Subcutaneous abdominal adipose tissue (tissue), 5 donors: ENCODE data around the gene TAF11.
A peak's percentile ranks its signal among the peaks of the same experiment; 100 is the strongest.
"Not testable (repeated sequence)": the region's sequence is repeated elsewhere in the genome, so short reads cannot be mapped to it uniquely, and the experiment has no call there.

Source experiments
- H3K27ac ChIP-seq: one replicate; pipeline ENCODE4 v1.7.0; 2013; ENCODE audit warnings: low read depth, mild to moderate bottlenecking, inconsistent platforms, low read length, moderate library complexity
- H3K27me3 ChIP-seq, 5 donors: one replicate each; pipeline ENCODE4 v1.7.0; 2013; ENCODE audit warnings: low read length in 5 of 5, inconsistent platforms in 1 of 5; ENCODE audit not compliant: control insufficient read depth in 5 of 5, insufficient read depth in 4 of 5
- H3K36me3 ChIP-seq, 5 donors: one replicate each; pipeline ENCODE4 v1.7.0; 2013; ENCODE audit warnings: low read length in 5 of 5; ENCODE audit not compliant: control insufficient read depth in 5 of 5, insufficient read depth in 5 of 5
- H3K4me1 ChIP-seq, 5 donors: one replicate each; pipeline ENCODE4 v1.7.0; 2013; ENCODE audit warnings: low read length in 5 of 5, mild to moderate bottlenecking in 3 of 5, moderate library complexity in 1 of 5; ENCODE audit not compliant: control insufficient read depth in 5 of 5, insufficient read depth in 5 of 5
- H3K4me3 ChIP-seq, 5 donors: one replicate each; pipeline ENCODE4 v1.7.0; 2013; ENCODE audit warnings: low read length in 5 of 5, low read depth in 1 of 5
- H3K9ac ChIP-seq, 5 donors: one replicate each; pipeline ENCODE4 v1.7.0; 2013; ENCODE audit warnings: low read length in 5 of 5, mild to moderate bottlenecking in 4 of 5, moderate library complexity in 3 of 5
- H3K9me3 ChIP-seq, 5 donors: one replicate each; pipeline ENCODE4 v1.7.0; 2013; ENCODE audit warnings: low read length in 5 of 5; ENCODE audit not compliant: control insufficient read depth in 5 of 5
- donor health status: healthy.
- donor health status: healthy.
- donor health status: healthy.
- donor health status: healthy.
- donor health status: healthy.

The TAF11 gene

GRCh38 chr6:34908194-34908593 is 20.4 kb upstream of the TAF11 start:
- H3K27me3 ChIP-seq: no peaks in the 10 kb centered on the region
- no peak overlapping the region for H3K4me3 ChIP-seq
- H3K9me3 ChIP-seq: no peaks in the 10 kb centered on the region
- H3K27ac ChIP-seq: no peak overlapping the region
- peaks cover 0 to 24% (median 7%) of the 10 kb centered on the region in 5 donors for H3K4me1 ChIP-seq
- no peaks in the 10 kb centered on the region for H3K36me3 ChIP-seq
- peak overlapping the region in 1 of 5 donors; percentile 24 for H3K9ac ChIP-seq

DNA sequence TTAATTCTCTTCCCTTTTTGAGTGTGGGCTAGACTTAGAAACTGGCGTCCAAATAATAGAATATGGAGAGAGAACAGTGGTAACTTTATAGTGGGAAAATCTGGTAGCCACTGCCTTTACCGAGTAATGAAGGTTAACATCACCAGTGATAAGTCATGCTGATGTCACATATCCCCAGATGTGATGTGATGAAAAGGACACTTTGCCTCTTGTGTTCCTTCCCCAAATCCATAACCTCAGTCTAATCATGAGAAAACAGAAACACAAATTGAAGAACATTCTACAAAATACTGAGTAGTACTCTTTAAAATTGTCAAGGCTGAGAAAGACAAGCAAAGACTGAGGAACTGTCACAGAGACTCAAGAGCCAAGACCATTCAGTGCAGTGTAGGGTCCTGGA is 19.0 kb upstream of the TAF11 start:
- Histone ChIP-seq H3K36me3 (no peaks in the 10 kb centered on the region), H3K9ac (no peak overlapping the region), H3K4me1 (peaks cover 0 to 24% (median 7%) of the 10 kb centered on the region in 5 donors)

GRCh38 chr6:34904990-34905613 is 17.3 kb upstream of the TAF11 start:
- no peaks in the 10 kb centered on the region for H3K9me3 ChIP-seq
- H3K27me3 ChIP-seq: no peaks in the 10 kb centered on the region
- H3K27ac ChIP-seq: no peak overlapping the region
- H3K4me3 ChIP-seq: no peak overlapping the region
- H3K4me1 ChIP-seq: peaks cover 0 to 21% (median 10%) of the 10 kb centered on the region in 5 donors
- H3K36me3 ChIP-seq: no peaks in the 10 kb centered on the region
- H3K9ac ChIP-seq: no peak overlapping the region

More for the DNA sequence above, 19.0 kb upstream of the TAF11 start:
- H3K27me3 ChIP-seq: no peaks in the 10 kb centered on the region
- no peak overlapping the region for H3K27ac ChIP-seq
- H3K4me3 ChIP-seq: no peak overlapping the region
- no peaks in the 10 kb centered on the region for H3K9me3 ChIP-seq

DNA sequence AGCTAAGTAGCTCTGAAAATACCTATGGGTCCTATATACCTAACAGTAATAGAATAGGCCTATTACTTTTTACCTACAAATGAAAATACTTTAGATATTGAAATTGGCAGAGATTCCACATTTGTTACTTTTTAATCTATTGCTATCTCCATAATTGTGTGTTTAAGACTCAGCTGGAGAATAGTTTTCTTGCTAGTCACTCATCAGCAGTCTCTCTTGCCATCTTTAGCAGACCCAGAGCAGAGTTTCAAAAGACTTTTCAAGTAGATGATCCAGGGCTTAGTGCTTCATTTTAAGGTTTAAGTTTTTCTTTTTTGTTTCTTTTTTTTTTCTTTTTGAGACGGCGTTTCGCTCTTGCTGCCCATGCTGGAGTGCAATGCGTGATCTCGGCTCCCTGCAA is 14.1 kb upstream of the TAF11 start:
- Histone ChIP-seq H3K36me3 (no peaks in the 10 kb centered on the region), H3K4me1 (peaks cover 6 to 32% (median 25%) of the 10 kb centered on the region in 5 donors), H3K9me3 (no peaks in the 10 kb centered on the region), H3K27ac (no peak overlapping the region), H3K27me3 (no peaks in the 10 kb centered on the region), H3K4me3 (no peak overlapping the region), H3K9ac (no peak overlapping the region)

- Histone ChIP-seq H3K36me3 (no peaks in the 10 kb centered on the region), H3K27me3 (no peaks in the 10 kb centered on the region), H3K9ac (no peak overlapping the region), H3K9me3 (no peaks in the 10 kb centered on the region), H3K27ac (no peak overlapping the region), H3K4me1 (peaks cover 6 to 32% (median 29%) of the 10 kb centered on the region in 5 donors), H3K4me3 (no peak overlapping the region)
These were observed 12.6 kb upstream of the TAF11 start for GRCh38 chr6:34900321-34901031.

DNA sequence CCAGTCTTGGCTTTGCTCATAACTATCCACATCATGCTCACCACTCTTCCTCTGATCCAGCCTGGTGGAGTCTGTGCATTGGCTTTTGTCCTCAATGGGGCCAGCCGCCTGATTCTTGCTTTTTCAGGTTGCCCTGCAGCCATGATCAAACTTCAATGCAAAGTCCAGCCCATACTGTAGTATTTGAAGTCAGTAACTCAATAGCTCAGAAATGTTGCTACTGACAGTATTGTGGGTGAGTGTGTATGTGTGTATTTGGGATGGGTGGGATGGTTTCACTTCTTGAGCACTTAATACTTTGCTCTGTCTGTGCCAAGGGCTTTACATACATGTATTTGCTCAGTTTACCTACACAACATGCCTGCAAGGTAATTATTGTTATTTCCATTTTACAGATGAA is 11.9 kb upstream of the TAF11 start:
- not testable (repeated sequence) for H3K27ac ChIP-seq, H3K36me3 ChIP-seq, H3K27me3 ChIP-seq, H3K9me3 ChIP-seq, H3K9ac ChIP-seq, H3K4me3 ChIP-seq
- peaks cover 6 to 36% (median 24%) of the 10 kb centered on the region in 5 donors for H3K4me1 ChIP-seq

- H3K9me3 ChIP-seq: no peaks in the 10 kb centered on the region
- H3K4me1 ChIP-seq: peaks cover 6 to 36% (median 24%) of the 10 kb centered on the region in 5 donors
- H3K4me3 ChIP-seq: no peak overlapping the region
- H3K27ac ChIP-seq: peak overlapping the region; percentile 48
- peaks cover 0 to 2% (median 0%) of the 10 kb centered on the region in 5 donors for H3K36me3 ChIP-seq
- H3K27me3 ChIP-seq: no peaks in the 10 kb centered on the region
- peak overlapping the region in 2 of 5 donors; percentile 26 for H3K9ac ChIP-seq
These were observed 9.9 kb upstream of the TAF11 start for GRCh38 chr6:34897716-34898115.

GRCh38 chr6:34897130-34897529 is 9.3 kb upstream of the TAF11 start:
- H3K9me3 ChIP-seq: no peaks in the 10 kb centered on the region
- H3K27ac ChIP-seq: peak overlapping the region; percentile 48
- peaks cover 6 to 36% (median 24%) of the 10 kb centered on the region in 5 donors for H3K4me1 ChIP-seq
- no peak overlapping the region for H3K4me3 ChIP-seq
- peak overlapping the region in 3 of 5 donors; percentile 17 to 26 (median 26) for H3K9ac ChIP-seq
- peaks cover 0 to 6% (median 0%) of the 10 kb centered on the region in 5 donors for H3K36me3 ChIP-seq
- no peaks in the 10 kb centered on the region for H3K27me3 ChIP-seq

GRCh38 chr6:34894693-34895092 is 6.9 kb upstream of the TAF11 start:
- Histone ChIP-seq H3K4me1 (peaks cover 11 to 43% (median 35%) of the 10 kb centered on the region in 5 donors), H3K27ac (no peak overlapping the region), H3K4me3 (no peak overlapping the region), H3K27me3 (no peaks in the 10 kb centered on the region), H3K36me3 (peaks cover 0 to 6% (median 0%) of the 10 kb centered on the region in 5 donors), H3K9me3 (no peaks in the 10 kb centered on the region), H3K9ac (no peak overlapping the region)

DNA sequence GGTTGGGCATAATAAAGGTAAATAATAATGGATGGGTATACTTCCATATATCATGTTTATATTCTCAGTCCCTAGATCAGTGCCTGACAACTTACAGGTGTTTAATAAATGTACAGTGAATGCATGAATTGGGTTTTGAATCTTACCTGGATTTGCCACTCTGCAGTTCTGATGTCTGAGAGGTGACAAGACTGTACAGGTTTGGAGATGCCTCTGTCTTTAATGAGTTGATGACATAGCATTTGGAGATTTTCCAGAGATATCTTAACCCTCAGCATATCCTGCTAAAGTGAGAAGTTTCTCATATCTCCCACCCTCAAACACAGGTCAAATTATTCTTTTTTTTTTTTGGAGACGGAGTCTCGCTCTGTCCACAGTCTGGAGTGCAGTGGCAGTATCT is 3.5 kb upstream of the TAF11 start:
- Histone ChIP-seq H3K4me1 (peaks cover 7 to 45% (median 41%) of the 10 kb centered on the region in 5 donors), H3K27ac (no peak overlapping the region), H3K9me3 (no peaks in the 10 kb centered on the region), H3K9ac (peak overlapping the region in 1 of 5 donors; percentile 31), H3K4me3 (peak overlapping the region in 2 of 5 donors; percentile 36 to 97), H3K36me3 (peaks cover 0 to 6% (median 0%) of the 10 kb centered on the region in 5 donors), H3K27me3 (no peaks in the 10 kb centered on the region)
